ENCODE data around the gene CENPX. TPM values are rescaled to one million over a fixed set of nuclear protein-coding genes. Genes with fewer than 3 reads are reported as not detected.

The CENPX gene
- total and polyA plus RNA-seq, 4 donors: 31.0 to 109 (median 70.9) TPM

DNA sequence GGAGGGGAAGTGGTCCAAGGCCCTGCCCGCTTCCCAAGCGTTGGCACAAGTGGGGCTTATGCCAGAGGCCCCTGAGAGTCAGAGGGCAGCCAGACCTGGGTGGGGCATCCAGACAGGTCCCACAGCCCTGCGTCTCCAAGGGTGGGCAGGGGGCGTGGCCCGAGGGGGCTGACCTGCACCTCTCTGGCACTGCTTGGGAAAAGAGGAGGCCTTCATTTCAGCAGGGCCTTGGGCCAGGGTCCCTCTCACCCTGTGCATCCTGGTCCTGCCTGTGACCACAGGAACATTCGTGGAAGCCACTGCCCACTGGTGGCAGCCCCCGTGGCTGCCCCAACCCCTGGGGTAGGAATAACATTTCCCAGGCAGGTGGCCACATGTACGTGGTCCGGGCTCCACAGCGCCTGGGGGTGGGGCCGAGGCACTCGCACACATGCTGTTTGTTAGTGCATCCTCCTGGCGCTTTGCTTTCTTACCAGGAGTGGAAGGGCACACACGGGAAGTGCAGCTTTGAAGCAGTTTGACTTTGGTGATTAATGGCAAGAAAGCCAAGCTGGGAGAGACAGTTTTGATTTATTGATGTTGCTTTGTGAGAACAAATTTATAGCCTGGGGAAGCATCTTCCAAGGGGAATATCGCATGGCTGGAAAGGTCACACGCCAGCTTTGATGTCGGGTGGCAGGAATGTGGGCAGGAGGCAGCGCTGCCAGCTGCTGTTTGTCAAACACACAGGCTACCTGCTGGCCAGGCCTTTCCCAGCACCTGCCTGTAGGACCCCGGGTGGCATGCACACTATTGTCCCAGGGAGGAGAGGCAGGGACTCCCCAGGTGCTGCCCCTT, 4.3 kb downstream of the CENPX start:
- intact Hi-C loops (cut with DNase I): no loop called here

DNA sequence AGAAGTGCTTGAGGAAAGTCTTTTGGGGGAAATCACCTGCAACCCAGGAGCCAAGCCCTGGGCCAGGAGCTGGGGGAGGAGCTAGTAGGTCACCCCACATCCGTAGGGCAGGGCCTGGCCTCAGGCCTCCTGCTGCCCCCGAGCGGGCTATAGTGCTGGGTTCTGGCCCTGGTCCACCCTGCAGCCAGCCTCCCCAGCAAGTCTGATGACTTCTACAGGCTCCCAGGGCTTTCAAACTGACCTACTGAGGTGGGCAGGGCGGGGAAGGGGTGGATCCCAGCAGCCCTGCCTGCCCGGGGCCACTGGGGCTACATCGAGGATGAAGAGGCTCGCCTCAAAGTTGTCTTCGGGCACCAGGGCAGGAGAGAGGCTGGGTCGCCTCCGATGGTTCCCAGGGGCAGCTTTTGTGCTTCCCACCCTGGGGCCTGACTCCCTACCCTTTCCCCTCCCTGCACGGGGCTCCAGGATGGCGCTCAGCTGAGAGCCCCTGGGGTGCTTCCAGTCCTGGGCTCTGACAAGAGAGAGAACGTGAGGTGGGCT, 5.0 kb downstream of the CENPX start:
- ATAC-seq (ENCODE audit: low FRiP score): no peak
- no peak for DNase-seq
- no peak overlapping the region for H3K27ac ChIP-seq (ENCODE audit: low read depth in 1 of 2, low read length in 2 of 2)
- H3K9me3 ChIP-seq (ENCODE audit: control insufficient read depth, low read length): no peaks in the 10 kb centered on the region
- H3K27me3 ChIP-seq (ENCODE audit: control insufficient read depth in 1 of 2, insufficient read depth in 2 of 2, low read length in 1 of 2): no peaks in the 10 kb centered on the region
- no peaks in the 10 kb centered on the region for H3K36me3 ChIP-seq (ENCODE audit: control insufficient read depth in 1 of 2, insufficient read depth in 2 of 2, low read length in 1 of 2)
- no peak overlapping the region for H3K4me3 ChIP-seq (ENCODE audit: low read length in 2 of 2)
- whole genome bisulfite sequencing, 2 donors: 87% methylated on average over 13 of the region's 13 CpGs
- intact Hi-C loops (cut with DNase I): no loop called here
- no peaks in the 10 kb centered on the region for H3K4me1 ChIP-seq (ENCODE audit: control insufficient read depth in 1 of 2, insufficient read depth in 2 of 2, low read length in 2 of 2)

More for the DNA sequence above, 4.3 kb downstream of the CENPX start:
- Histone ChIP-seq H3K9me3 (ENCODE audit: control insufficient read depth, low read length) (no peaks in the 10 kb centered on the region), H3K4me1 (ENCODE audit: control insufficient read depth in 1 of 2, insufficient read depth in 2 of 2, low read length in 2 of 2) (no peaks in the 10 kb centered on the region), H3K36me3 (ENCODE audit: control insufficient read depth in 1 of 2, insufficient read depth in 2 of 2, low read length in 1 of 2) (no peaks in the 10 kb centered on the region), H3K4me3 (ENCODE audit: low read length in 2 of 2) (no peak overlapping the region), H3K27ac (ENCODE audit: low read depth in 1 of 2, low read length in 2 of 2) (no peak overlapping the region), H3K27me3 (ENCODE audit: control insufficient read depth in 1 of 2, insufficient read depth in 2 of 2, low read length in 1 of 2) (no peaks in the 10 kb centered on the region)
- 74 to 75% methylated on average over 19 of the region's 19 CpGs for WGBS, 2 donors
- no peak for ATAC-seq (ENCODE audit: low FRiP score)
- DNase-seq: no peak

DNA sequence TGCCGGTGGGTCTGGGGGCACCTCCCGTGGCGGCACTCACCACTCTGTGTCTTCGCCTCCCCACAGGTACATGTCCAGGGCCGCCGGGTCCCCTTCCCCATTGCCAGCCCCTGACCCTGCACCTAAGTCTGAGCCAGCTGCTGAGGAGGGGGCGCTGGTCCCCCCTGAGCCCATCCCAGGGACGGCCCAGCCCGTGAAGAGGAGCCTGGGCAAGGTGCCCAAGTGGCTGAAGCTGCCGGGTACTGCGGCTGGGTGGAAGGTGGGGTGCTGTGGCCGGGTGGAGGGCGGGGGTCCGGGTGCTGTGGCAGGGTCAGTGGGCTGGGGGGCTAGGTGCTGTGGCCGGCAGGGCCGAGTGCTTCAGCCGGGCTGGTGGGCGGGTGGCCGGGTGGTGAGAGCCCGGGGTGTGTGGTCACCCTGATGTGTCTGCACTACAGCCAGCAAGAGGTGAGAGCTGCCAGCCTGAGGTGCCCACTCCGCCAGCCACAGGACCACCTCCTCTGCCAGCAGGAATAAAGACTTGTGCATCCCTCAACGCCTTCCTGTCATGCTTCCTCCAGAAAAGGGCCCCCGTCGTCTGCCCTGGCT, 5.7 kb downstream of the CENPX start:
- DNase-seq (no peak), ATAC-seq (ENCODE audit: low FRiP score) (no peak)
- intact Hi-C loops (cut with DNase I): no loop called here
- 86 to 89% methylated on average over 24 of the region's 24 CpGs for WGBS, 2 donors
- Histone ChIP-seq H3K9me3 (ENCODE audit: control insufficient read depth, low read length) (no peaks in the 10 kb centered on the region), H3K27me3 (ENCODE audit: control insufficient read depth in 1 of 2, insufficient read depth in 2 of 2, low read length in 1 of 2) (no peaks in the 10 kb centered on the region), H3K27ac (ENCODE audit: low read depth in 1 of 2, low read length in 2 of 2) (no peak overlapping the region), H3K36me3 (ENCODE audit: control insufficient read depth in 1 of 2, insufficient read depth in 2 of 2, low read length in 1 of 2) (no peaks in the 10 kb centered on the region), H3K4me1 (ENCODE audit: control insufficient read depth in 1 of 2, insufficient read depth in 2 of 2, low read length in 2 of 2) (no peaks in the 10 kb centered on the region), H3K4me3 (ENCODE audit: low read length in 2 of 2) (no peak overlapping the region)

DNA sequence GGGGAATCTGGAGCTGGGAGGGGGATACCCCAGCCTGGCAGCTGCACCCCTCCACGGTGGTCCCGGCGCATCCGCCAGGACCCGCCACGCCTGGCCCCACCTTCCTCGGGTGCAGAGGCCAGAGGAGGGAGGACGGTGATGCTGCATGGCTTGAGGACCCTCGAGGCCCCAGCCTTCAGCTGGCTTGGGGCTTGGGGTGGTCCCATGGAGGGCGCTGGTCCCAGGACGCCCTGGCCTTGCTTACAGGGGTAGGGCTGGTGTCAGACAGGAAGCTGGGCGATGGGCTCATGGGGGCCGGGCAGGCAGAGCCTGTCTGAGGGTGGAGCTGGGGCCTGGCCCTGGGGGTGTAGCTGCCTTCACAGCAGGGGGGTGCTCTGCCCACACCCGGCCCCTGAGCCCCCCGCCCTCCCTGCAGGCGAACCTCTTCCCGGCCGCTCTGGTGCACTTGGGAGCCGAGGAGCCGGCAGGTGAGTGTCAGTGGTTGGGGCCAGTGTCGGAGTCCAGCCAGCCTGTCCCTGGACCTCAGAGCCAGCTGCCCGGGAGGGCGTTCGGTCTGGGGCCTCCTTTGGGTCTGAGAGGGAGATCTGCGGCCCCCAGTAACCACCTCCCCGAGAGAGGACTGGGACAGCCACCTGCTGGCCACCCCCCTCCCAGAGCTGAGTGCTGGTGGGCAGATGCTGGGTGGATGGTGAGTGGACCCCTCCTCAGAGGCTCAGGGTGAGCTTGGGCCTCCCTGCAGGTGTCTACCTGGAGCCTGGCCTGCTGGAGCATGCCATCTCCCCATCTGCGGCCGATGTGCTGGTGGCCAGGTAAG, 6.4 kb downstream of the CENPX start:
- ATAC-seq (ENCODE audit: low FRiP score): no peak
- Histone ChIP-seq H3K36me3 (ENCODE audit: control insufficient read depth in 1 of 2, insufficient read depth in 2 of 2, low read length in 1 of 2) (no peaks in the 10 kb centered on the region), H3K27me3 (ENCODE audit: control insufficient read depth in 1 of 2, insufficient read depth in 2 of 2, low read length in 1 of 2) (no peaks in the 10 kb centered on the region), H3K4me1 (ENCODE audit: control insufficient read depth in 1 of 2, insufficient read depth in 2 of 2, low read length in 2 of 2) (no peaks in the 10 kb centered on the region), H3K27ac (ENCODE audit: low read depth in 1 of 2, low read length in 2 of 2) (no peak overlapping the region), H3K9me3 (ENCODE audit: control insufficient read depth, low read length) (no peaks in the 10 kb centered on the region), H3K4me3 (ENCODE audit: low read length in 2 of 2) (no peak overlapping the region)
- intact Hi-C loops (cut with DNase I): no loop called here
- no peak for DNase-seq
- 90 to 91% methylated on average over 28 of the region's 28 CpGs for WGBS, 2 donors

DNA sequence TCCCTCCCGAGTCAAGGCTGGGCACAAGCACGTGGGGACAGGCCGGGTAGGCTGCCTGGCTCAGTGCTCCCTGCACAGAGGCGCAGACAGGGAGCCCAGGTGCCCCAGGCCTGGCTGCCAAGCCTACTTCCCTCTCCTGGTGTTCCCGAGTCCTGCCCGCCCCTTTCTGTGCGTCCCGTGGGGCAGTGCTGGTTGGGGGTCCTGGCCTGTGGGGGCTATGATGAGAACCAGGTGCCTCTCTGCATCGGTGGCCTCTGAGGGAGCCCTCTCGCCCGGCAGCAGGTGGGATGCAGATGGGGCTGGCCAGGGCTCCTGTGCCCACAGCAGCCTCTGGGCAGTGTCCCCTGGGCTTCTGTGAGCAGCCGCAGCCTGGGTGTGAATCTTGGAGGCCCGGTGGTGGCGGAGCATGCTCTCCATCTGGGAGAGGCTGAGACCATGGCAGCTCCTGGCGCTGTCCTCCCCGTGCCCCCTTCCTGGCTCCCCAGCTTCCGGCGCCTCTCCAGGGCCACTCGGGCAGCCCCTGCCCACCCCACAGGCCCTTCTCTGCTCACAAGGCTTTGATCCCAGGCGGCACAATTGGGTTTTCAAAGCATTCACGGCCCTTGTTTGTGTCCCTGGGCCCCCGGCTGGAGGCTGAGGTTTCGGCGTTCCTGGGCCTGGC, 7.2 kb downstream of the CENPX start:
- ATAC-seq (ENCODE audit: low FRiP score): no peak
- DNase-seq: no peak
- intact Hi-C loops (cut with DNase I): no loop called here
- Histone ChIP-seq H3K4me3 (ENCODE audit: low read length in 2 of 2) (no peak overlapping the region), H3K27me3 (ENCODE audit: control insufficient read depth in 1 of 2, insufficient read depth in 2 of 2, low read length in 1 of 2) (no peaks in the 10 kb centered on the region), H3K9me3 (ENCODE audit: control insufficient read depth, low read length) (no peaks in the 10 kb centered on the region), H3K36me3 (ENCODE audit: control insufficient read depth in 1 of 2, insufficient read depth in 2 of 2, low read length in 1 of 2) (no peaks in the 10 kb centered on the region), H3K27ac (ENCODE audit: low read depth in 1 of 2, low read length in 2 of 2) (no peak overlapping the region), H3K4me1 (ENCODE audit: control insufficient read depth in 1 of 2, insufficient read depth in 2 of 2, low read length in 2 of 2) (no peaks in the 10 kb centered on the region)
- 83 to 87% methylated on average over 23 to 24 of the region's 24 CpGs for WGBS, 2 donors

DNA sequence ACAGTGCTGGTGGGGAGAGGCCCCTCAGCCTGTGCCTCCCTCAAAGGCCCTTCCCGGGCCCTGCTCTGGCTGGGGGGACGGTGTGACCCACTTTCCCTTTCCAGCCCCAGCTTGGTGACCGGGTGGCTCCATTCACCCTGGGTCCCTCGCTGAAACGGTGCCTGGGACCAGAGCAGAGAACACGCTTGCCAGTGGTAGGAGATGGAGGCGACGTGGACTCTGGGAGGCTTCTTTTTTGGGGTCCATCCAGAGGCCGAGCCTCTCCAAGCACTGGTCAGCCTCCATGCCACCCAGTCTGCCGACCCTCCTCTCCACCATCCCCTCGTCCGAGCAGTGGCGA, 7.7 kb downstream of the CENPX start:
- no peak for ATAC-seq (ENCODE audit: low FRiP score)
- 85 to 89% methylated on average over 13 of the region's 13 CpGs for WGBS, 2 donors
- Histone ChIP-seq H3K36me3 (ENCODE audit: control insufficient read depth in 1 of 2, insufficient read depth in 2 of 2, low read length in 1 of 2) (no peaks in the 10 kb centered on the region), H3K4me3 (ENCODE audit: low read length in 2 of 2) (no peak overlapping the region), H3K27me3 (ENCODE audit: control insufficient read depth in 1 of 2, insufficient read depth in 2 of 2, low read length in 1 of 2) (no peaks in the 10 kb centered on the region), H3K4me1 (ENCODE audit: control insufficient read depth in 1 of 2, insufficient read depth in 2 of 2, low read length in 2 of 2) (no peaks in the 10 kb centered on the region), H3K9me3 (ENCODE audit: control insufficient read depth, low read length) (no peaks in the 10 kb centered on the region), H3K27ac (ENCODE audit: low read depth in 1 of 2, low read length in 2 of 2) (no peak overlapping the region)
- DNase-seq: no peak
- intact Hi-C loops (cut with DNase I): no loop called here

DNA sequence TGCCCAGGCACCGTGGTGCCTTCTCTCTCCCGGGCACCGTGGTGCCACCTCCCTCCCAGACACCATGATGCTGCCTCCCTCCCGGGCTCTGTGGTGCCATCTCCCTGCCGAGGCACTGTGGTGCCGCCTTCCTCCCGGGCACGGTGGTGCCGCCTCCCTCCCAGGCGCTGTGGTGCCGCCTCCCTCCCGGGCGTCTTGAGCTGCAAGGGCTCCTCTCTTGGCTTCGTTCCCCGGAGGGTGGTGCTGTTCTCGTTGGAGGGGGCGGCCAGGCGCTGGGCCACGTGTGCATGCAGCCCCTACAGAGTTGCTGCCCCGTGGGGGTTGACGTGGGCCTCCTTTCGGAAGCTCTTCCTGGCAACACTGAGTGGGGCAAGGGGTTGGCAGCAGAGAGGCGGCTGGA, 8.2 kb downstream of the CENPX start:
- ATAC-seq (ENCODE audit: low FRiP score): no peak
- intact Hi-C loops (cut with DNase I): no loop called here
- Histone ChIP-seq H3K27ac (ENCODE audit: low read depth in 1 of 2, low read length in 2 of 2) (no peak overlapping the region), H3K36me3 (ENCODE audit: control insufficient read depth in 1 of 2, insufficient read depth in 2 of 2, low read length in 1 of 2) (no peaks in the 10 kb centered on the region), H3K9me3 (ENCODE audit: control insufficient read depth, low read length) (no peaks in the 10 kb centered on the region), H3K4me3 (ENCODE audit: low read length in 2 of 2) (no peak overlapping the region), H3K4me1 (ENCODE audit: control insufficient read depth in 1 of 2, insufficient read depth in 2 of 2, low read length in 2 of 2) (no peaks in the 10 kb centered on the region), H3K27me3 (ENCODE audit: control insufficient read depth in 1 of 2, insufficient read depth in 2 of 2, low read length in 1 of 2) (no peaks in the 10 kb centered on the region)
- DNase-seq: no peak
- WGBS, 2 donors: 78 to 83% methylated on average over 22 to 23 of the region's 23 CpGs

DNA sequence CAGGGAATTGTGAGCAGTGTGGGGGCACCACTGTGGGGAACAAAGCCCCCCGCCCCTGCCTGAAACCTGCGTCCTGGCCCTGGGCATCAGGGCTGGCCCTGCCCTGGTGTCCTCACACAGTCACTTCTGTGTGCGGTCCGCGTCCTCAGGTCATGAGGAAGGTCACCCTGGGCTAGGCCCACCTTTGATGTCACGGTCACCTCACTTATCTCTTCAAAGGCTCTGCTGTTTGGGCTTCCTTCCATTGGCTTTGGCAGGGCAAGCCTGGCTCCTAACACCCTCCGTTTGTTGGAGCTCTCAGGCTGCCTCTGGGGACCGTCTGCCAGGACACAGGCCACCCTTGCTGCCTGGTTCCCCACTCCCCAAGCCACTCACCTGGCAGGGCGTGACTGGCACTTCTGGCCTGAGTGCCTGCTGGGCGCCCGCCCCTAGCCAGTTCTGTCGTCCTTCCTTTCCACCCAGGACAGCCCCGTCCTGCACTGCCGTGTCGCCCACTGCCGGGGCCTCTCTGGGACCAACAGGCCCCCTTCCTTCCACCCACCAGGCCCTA, 8.8 kb downstream of the CENPX start:
- Histone ChIP-seq H3K9me3 (ENCODE audit: control insufficient read depth, low read length) (no peaks in the 10 kb centered on the region), H3K36me3 (ENCODE audit: control insufficient read depth in 1 of 2, insufficient read depth in 2 of 2, low read length in 1 of 2) (no peaks in the 10 kb centered on the region), H3K27ac (ENCODE audit: low read depth in 1 of 2, low read length in 2 of 2) (no peak overlapping the region), H3K4me1 (ENCODE audit: control insufficient read depth in 1 of 2, insufficient read depth in 2 of 2, low read length in 2 of 2) (no peaks in the 10 kb centered on the region), H3K4me3 (ENCODE audit: low read length in 2 of 2) (no peak overlapping the region), H3K27me3 (ENCODE audit: control insufficient read depth in 1 of 2, insufficient read depth in 2 of 2, low read length in 1 of 2) (no peaks in the 10 kb centered on the region)
- intact Hi-C loops (cut with DNase I): no loop called here
- DNase-seq: no peak
- 78 to 81% methylated on average over 15 to 16 of the region's 16 CpGs for WGBS, 2 donors
- peak; percentile 1 for ATAC-seq (ENCODE audit: low FRiP score)

Measured in aorta (tissue), 5 donors.